Vagina (tissue), 2 donors: Measurements from ENCODE around the gene OSBPL10.

Experiments used
- POLR2A ChIP-seq, 2 donors: fragments of 450-650 bp; IDR thresholded peaks; one replicate each; pipeline ENCODE4 v1.6.1; 2017; ENCODE audit warnings: antibody characterized with exemption in 2 of 2, mild to moderate bottlenecking in 2 of 2, moderate library complexity in 2 of 2
- TF ChIP-seq, protein P1 (sequence below), 3 experiments: fragments of 450-650 bp in 2 of 3; fragments of 200-600 bp in 1 of 3; sonication (generic) in 1 of 3; IDR thresholded peaks; one replicate each; pipeline ENCODE4 v1.5.1; 2017 to 2019; ENCODE audit warnings: antibody characterized with exemption in 3 of 3, mild to moderate bottlenecking in 2 of 3, moderate library complexity in 2 of 3

DNA sequence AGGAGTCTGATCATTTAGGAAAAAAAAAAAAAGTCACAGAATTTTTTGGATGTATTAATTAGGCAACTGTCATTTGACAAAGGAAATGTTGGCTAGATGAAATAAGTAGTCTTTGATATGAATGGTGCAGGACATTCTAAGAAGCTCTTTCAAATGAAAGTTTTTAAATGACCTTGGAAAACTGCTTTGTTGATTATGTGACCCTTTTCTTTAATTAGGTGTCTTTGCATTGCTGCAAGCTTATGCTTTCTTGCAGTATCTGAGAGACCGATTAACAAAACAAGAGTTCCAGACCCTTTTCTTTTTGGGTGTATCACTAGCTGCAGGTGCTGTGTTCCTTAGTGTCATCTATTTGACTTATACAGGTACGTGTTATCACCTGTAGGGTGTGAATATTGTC is 364.4 kb downstream of the OSBPL10 start:
- TF ChIP-seq, protein P1, sequence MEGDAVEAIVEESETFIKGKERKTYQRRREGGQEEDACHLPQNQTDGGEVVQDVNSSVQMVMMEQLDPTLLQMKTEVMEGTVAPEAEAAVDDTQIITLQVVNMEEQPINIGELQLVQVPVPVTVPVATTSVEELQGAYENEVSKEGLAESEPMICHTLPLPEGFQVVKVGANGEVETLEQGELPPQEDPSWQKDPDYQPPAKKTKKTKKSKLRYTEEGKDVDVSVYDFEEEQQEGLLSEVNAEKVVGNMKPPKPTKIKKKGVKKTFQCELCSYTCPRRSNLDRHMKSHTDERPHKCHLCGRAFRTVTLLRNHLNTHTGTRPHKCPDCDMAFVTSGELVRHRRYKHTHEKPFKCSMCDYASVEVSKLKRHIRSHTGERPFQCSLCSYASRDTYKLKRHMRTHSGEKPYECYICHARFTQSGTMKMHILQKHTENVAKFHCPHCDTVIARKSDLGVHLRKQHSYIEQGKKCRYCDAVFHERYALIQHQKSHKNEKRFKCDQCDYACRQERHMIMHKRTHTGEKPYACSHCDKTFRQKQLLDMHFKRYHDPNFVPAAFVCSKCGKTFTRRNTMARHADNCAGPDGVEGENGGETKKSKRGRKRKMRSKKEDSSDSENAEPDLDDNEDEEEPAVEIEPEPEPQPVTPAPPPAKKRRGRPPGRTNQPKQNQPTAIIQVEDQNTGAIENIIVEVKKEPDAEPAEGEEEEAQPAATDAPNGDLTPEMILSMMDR (IDR thresholded peaks at IDR 0.05): no peak
- TF ChIP-seq POLR2A (IDR thresholded peaks at IDR 0.05): no peak
